ENCODE data around the gene TCF7L2. TPM values are rescaled to one million over a fixed set of nuclear protein-coding genes. Genes with fewer than 3 reads are reported as not detected.

The TCF7L2 gene
- total and polyA plus RNA-seq, 2 donors: 1.4 to 11.1 TPM

DNA sequence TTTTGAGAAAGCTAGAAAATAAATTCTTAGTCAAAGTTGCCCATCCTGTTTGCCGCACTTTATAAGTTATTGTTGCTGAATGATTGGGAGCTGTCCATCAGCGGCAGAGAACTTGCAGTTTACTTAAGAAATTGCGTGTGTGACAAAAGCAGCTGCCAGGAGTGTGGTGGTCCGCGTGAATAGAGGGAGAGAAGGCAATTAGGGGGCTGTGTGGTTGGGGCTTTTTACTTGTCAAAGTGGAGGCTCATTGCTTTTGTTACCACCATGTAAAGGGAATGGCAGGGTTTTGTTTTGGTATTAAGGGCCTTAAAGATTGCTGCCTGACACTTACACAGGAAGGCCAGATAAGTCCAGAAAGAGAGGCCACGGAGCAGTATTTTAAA, 177.8 kb downstream of the TCF7L2 start:
- 98% methylated on average over 6 of the region's 6 CpGs for WGBS
- no peaks in the 10 kb centered on the region for H3K9me3 ChIP-seq (ENCODE audit: control insufficient read depth in 2 of 2, insufficient read depth in 1 of 2, low read length in 1 of 2)
- no peak overlapping the region for H3K4me3 ChIP-seq (ENCODE audit: low read length in 2 of 2)
- H3K27me3 ChIP-seq (ENCODE audit: control insufficient read depth in 2 of 2, insufficient read depth in 1 of 2, low read length in 1 of 2): peaks cover 4 to 17% of the 10 kb centered on the region in 2 donors
- no peak for DNase-seq (ENCODE audit: low read depth in 6 of 9, low spot score in 9 of 9)
- no peaks in the 10 kb centered on the region for H3K36me3 ChIP-seq (ENCODE audit: control insufficient read depth in 2 of 2, insufficient read depth in 2 of 2, low read length in 1 of 2)
- no peak overlapping the region for H3K27ac ChIP-seq (ENCODE audit: low read depth in 1 of 2, low read length in 1 of 2)
- H3K4me1 ChIP-seq (ENCODE audit: control insufficient read depth in 2 of 2, insufficient read depth in 2 of 2, low read length in 2 of 2): peaks cover 0 to 5% of the 10 kb centered on the region in 2 donors

DNA sequence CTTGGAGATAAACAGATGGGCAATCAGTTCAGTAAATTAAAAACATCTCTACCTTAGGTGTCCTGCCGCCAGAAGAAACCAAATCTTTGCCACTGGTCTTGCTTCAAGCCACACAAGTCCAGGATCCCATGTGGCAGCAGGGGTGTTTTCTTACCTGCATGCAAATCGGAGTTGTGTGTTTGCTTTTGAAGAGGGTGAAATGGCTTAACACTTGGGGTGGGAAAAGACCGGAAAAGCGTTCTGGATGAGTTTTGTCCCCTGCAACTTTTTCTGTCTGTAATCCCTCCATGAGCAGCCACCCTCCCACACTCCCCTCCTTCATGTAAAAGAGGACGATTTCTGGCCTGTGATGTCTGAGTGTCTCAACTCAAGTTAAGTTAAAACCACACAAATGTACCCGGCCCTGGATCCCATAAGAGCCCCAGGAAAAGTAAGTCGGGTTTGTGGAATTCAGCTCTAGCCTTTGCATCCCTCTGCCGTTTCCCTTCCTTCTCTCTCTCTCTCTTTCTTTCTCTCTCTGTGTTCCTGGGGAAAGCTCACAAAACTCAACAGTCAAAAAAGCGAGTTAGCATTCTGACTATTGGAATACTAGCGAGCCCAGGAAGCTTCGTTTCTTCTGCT, 178.5 kb downstream of the TCF7L2 start:
- H3K36me3 ChIP-seq (ENCODE audit: control insufficient read depth in 2 of 2, insufficient read depth in 2 of 2, low read length in 1 of 2): no peaks in the 10 kb centered on the region
- 88% methylated on average over 11 of the region's 11 CpGs for WGBS
- peaks cover 0 to 5% of the 10 kb centered on the region in 2 donors for H3K4me1 ChIP-seq (ENCODE audit: control insufficient read depth in 2 of 2, insufficient read depth in 2 of 2, low read length in 2 of 2)
- peaks cover 4 to 17% of the 10 kb centered on the region in 2 donors for H3K27me3 ChIP-seq (ENCODE audit: control insufficient read depth in 2 of 2, insufficient read depth in 1 of 2, low read length in 1 of 2)
- no peaks in the 10 kb centered on the region for H3K9me3 ChIP-seq (ENCODE audit: control insufficient read depth in 2 of 2, insufficient read depth in 1 of 2, low read length in 1 of 2)
- H3K27ac ChIP-seq (ENCODE audit: low read depth in 1 of 2, low read length in 1 of 2): no peak overlapping the region
- H3K4me3 ChIP-seq (ENCODE audit: low read length in 2 of 2): no peak overlapping the region
- DNase-seq (ENCODE audit: low read depth in 6 of 9, low spot score in 9 of 9): no peak

DNA sequence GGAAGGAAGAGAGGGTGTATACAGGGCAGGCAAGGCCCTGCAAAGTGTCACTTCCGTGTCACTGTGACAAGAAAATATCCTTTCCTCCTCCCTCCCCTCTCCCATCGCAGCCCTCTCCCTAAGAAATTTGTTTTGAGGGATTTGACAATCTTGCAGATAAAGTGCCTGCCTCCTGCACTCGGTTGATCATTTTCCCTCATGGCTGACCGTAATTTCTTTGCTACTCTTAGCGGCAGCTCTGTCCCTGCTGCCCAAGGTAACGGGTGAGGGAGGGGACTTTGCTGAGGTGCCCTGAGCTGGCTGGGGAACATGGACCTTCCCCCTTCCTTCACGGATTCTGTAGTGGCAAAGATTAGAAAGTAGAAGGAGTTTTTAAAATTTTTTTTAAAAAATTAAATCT, 179.1 kb downstream of the TCF7L2 start:
- no peaks in the 10 kb centered on the region for H3K9me3 ChIP-seq (ENCODE audit: control insufficient read depth in 2 of 2, insufficient read depth in 1 of 2, low read length in 1 of 2)
- 96% methylated on average over 7 of the region's 7 CpGs for WGBS
- H3K4me1 ChIP-seq (ENCODE audit: control insufficient read depth in 2 of 2, insufficient read depth in 2 of 2, low read length in 2 of 2): peaks cover 0 to 5% of the 10 kb centered on the region in 2 donors
- H3K36me3 ChIP-seq (ENCODE audit: control insufficient read depth in 2 of 2, insufficient read depth in 2 of 2, low read length in 1 of 2): no peaks in the 10 kb centered on the region
- no peak overlapping the region for H3K27ac ChIP-seq (ENCODE audit: low read depth in 1 of 2, low read length in 1 of 2)
- H3K27me3 ChIP-seq (ENCODE audit: control insufficient read depth in 2 of 2, insufficient read depth in 1 of 2, low read length in 1 of 2): peaks cover 4 to 17% of the 10 kb centered on the region in 2 donors
- DNase-seq (ENCODE audit: low read depth in 6 of 9, low spot score in 9 of 9): no peak
- no peak overlapping the region for H3K4me3 ChIP-seq (ENCODE audit: low read length in 2 of 2)

DNA sequence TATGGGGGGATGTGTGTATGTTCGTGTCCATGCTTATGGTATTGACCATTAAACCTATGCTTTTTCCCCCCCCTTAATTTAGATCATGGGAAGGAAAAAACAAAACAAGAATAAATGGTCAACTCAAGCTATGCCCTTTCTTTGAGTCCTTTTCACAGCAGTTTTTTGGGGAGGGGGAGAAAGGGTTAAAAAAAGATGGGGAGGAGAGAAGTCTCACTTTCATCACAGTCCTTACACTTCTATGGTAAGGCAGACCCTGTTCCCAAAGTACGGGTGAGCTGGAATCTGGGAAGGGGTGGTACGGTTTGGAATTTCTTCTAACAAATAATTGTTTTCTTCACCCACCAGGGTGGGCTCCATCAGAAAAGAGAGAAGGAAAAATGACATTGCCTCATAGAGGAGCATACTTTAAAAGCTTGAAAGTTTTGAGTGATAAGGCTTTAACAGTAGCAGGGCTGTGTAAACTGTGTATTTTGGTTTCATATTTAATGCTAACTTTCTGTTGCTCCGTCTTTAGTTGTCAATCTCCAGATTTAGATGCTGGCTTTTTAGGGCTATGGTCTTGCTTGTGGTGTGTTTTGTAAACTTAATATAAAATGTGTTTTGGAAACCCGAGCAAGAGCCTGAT, 180.1 kb downstream of the TCF7L2 start:
- Histone ChIP-seq H3K4me3 (ENCODE audit: low read length in 2 of 2) (no peak overlapping the region), H3K27me3 (ENCODE audit: control insufficient read depth in 2 of 2, insufficient read depth in 1 of 2, low read length in 1 of 2) (peaks cover 4 to 17% of the 10 kb centered on the region in 2 donors), H3K4me1 (ENCODE audit: control insufficient read depth in 2 of 2, insufficient read depth in 2 of 2, low read length in 2 of 2) (peaks cover 0 to 5% of the 10 kb centered on the region in 2 donors), H3K36me3 (ENCODE audit: control insufficient read depth in 2 of 2, insufficient read depth in 2 of 2, low read length in 1 of 2) (no peaks in the 10 kb centered on the region), H3K9me3 (ENCODE audit: control insufficient read depth in 2 of 2, insufficient read depth in 1 of 2, low read length in 1 of 2) (no peaks in the 10 kb centered on the region), H3K27ac (ENCODE audit: low read depth in 1 of 2, low read length in 1 of 2) (no peak overlapping the region)
- WGBS: 95% methylated on average over 5 of the region's 5 CpGs
- DNase-seq (ENCODE audit: low read depth in 6 of 9, low spot score in 9 of 9): no peak

DNA sequence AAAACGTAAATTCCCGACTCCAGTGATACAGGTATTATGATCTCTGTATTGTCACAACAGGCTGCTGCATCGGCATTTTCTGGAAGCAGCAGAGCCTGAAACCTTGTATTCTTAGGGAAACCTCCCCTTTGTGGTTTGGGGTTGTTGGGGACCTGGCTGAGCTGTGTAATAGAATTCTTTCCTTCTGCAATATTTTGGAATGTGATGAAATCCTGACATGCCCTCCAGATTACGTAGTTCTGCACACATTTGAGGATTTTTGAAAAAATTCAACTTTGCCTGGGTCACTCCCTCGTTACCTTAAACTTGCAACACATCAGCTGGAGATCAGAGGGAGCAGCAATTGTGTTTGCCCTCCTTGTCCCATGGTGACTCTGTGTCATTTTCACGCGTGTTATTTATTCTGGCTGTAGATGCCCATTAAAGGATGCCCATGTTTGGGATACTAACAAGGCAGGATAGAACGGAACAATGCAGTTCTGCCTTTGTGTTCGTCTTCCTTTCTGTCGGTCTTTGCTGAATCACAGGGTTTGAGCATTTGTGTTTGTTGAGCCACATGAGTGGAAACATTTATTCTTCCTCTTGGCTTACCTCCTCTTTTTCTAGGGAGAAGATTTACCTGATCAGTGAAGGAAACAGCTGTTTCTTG, 181.7 kb downstream of the TCF7L2 start:
- no peak overlapping the region for H3K4me3 ChIP-seq (ENCODE audit: low read length in 2 of 2)
- 91% methylated on average over 10 of the region's 10 CpGs for WGBS
- H3K27ac ChIP-seq (ENCODE audit: low read depth in 1 of 2, low read length in 1 of 2): no peak overlapping the region
- H3K4me1 ChIP-seq (ENCODE audit: control insufficient read depth in 2 of 2, insufficient read depth in 2 of 2, low read length in 2 of 2): no peaks in the 10 kb centered on the region
- H3K36me3 ChIP-seq (ENCODE audit: control insufficient read depth in 2 of 2, insufficient read depth in 2 of 2, low read length in 1 of 2): no peaks in the 10 kb centered on the region
- H3K27me3 ChIP-seq (ENCODE audit: control insufficient read depth in 2 of 2, insufficient read depth in 1 of 2, low read length in 1 of 2): peaks cover 3 to 7% of the 10 kb centered on the region in 2 donors
- no peak for DNase-seq (ENCODE audit: low read depth in 6 of 9, low spot score in 9 of 9)
- no peaks in the 10 kb centered on the region for H3K9me3 ChIP-seq (ENCODE audit: control insufficient read depth in 2 of 2, insufficient read depth in 1 of 2, low read length in 1 of 2)

DNA sequence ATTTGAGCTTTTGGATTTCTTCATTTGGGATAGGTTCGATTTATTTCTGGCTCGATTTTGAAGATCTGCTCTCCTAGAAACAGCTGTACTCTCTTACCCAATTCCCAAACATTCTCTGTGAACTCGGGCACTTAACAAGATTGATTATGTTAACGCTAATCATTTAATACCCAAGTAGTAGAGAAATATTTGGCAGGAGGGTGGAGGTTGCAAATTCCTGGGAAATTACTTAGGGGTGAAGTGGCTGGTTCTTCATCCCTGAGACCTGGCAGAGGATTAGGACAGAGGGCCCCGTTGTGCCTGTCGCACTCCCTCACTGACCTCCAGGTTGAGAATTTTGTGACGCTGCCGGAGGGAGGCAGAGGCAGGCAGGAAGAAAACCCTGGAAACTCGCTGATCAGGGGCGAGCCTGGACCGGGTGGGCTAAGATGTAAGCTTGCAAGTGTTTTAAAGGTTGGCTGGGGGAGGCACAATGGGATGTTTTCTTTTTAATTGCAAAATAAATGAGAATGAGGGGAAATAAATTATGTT, 182.6 kb downstream of the TCF7L2 start:
- Histone ChIP-seq H3K36me3 (ENCODE audit: control insufficient read depth in 2 of 2, insufficient read depth in 2 of 2, low read length in 1 of 2) (no peaks in the 10 kb centered on the region), H3K9me3 (ENCODE audit: control insufficient read depth in 2 of 2, insufficient read depth in 1 of 2, low read length in 1 of 2) (no peaks in the 10 kb centered on the region), H3K27me3 (ENCODE audit: control insufficient read depth in 2 of 2, insufficient read depth in 1 of 2, low read length in 1 of 2) (no peaks in the 10 kb centered on the region), H3K4me1 (ENCODE audit: control insufficient read depth in 2 of 2, insufficient read depth in 2 of 2, low read length in 2 of 2) (no peaks in the 10 kb centered on the region), H3K4me3 (ENCODE audit: low read length in 2 of 2) (no peak overlapping the region), H3K27ac (ENCODE audit: low read depth in 1 of 2, low read length in 1 of 2) (no peak overlapping the region)
- DNase-seq (ENCODE audit: low read depth in 6 of 9, low spot score in 9 of 9): no peak
- WGBS: 95% methylated on average over 11 of the region's 11 CpGs

DNA sequence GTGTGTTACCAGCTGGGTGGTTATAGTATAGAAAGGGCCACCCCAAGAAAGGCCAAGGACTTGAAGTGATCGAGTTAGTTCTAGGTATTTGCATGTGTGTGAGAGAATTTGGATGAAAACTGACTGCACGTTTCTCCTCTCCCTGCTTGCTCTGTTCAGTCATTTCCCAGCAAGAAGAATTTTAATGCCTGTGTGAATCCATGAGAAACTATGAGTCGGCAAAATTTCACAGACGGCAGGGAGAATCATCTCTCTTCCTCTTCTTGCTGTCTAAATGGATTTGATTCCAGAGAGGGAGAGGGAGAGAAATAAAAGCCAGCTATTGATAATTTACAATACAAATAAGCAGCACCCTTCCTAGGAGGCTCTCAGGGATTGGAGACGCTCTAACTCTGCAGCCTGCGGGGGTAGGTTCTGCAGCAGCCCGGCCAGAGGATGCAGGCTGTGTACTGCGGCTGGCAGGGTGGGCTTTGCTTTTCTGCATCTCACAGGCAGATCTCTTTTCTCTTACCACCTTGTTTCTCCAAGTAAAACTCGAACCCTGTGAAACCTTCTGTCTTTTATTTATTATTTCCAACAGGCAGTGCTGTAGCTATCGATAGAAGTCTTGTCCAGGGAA, 183.6 kb downstream of the TCF7L2 start:
- H3K27ac ChIP-seq (ENCODE audit: low read depth in 1 of 2, low read length in 1 of 2): no peak overlapping the region
- H3K4me3 ChIP-seq (ENCODE audit: low read length in 2 of 2): no peak overlapping the region
- H3K27me3 ChIP-seq (ENCODE audit: control insufficient read depth in 2 of 2, insufficient read depth in 1 of 2, low read length in 1 of 2): no peaks in the 10 kb centered on the region
- H3K4me1 ChIP-seq (ENCODE audit: control insufficient read depth in 2 of 2, insufficient read depth in 2 of 2, low read length in 2 of 2): no peaks in the 10 kb centered on the region
- no peak for DNase-seq (ENCODE audit: low read depth in 6 of 9, low spot score in 9 of 9)
- H3K36me3 ChIP-seq (ENCODE audit: control insufficient read depth in 2 of 2, insufficient read depth in 2 of 2, low read length in 1 of 2): no peaks in the 10 kb centered on the region
- 87% methylated on average over 10 of the region's 10 CpGs for WGBS
- H3K9me3 ChIP-seq (ENCODE audit: control insufficient read depth in 2 of 2, insufficient read depth in 1 of 2, low read length in 1 of 2): no peaks in the 10 kb centered on the region

DNA sequence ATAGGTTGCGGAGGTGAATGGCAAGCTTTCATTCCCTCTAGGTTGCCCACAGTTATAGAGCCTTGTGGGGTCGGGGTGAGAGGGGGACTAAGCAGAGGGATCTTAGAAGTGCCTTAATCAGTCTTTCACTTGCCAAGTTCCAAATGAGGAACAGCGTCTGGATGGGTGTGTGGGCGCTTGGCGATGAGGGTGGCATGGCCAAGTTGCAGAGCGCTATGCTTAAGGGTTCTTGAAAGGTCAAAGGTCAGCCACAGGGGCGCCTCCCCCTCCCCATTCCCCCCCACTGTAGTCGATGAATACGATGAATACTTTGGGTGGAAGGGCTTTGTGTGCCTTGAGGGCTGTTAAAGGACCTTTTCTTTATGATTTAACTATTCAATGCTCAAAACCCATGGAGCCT, 185.0 kb downstream of the TCF7L2 start:
- Histone ChIP-seq H3K27me3 (ENCODE audit: control insufficient read depth in 2 of 2, insufficient read depth in 1 of 2, low read length in 1 of 2) (no peaks in the 10 kb centered on the region), H3K4me3 (ENCODE audit: low read length in 2 of 2) (no peak overlapping the region), H3K4me1 (ENCODE audit: control insufficient read depth in 2 of 2, insufficient read depth in 2 of 2, low read length in 2 of 2) (peaks cover 0 to 5% of the 10 kb centered on the region in 2 donors), H3K27ac (ENCODE audit: low read depth in 1 of 2, low read length in 1 of 2) (no peak overlapping the region), H3K36me3 (ENCODE audit: control insufficient read depth in 2 of 2, insufficient read depth in 2 of 2, low read length in 1 of 2) (no peaks in the 10 kb centered on the region), H3K9me3 (ENCODE audit: control insufficient read depth in 2 of 2, insufficient read depth in 1 of 2, low read length in 1 of 2) (no peaks in the 10 kb centered on the region)
- no peak for DNase-seq (ENCODE audit: low read depth in 6 of 9, low spot score in 9 of 9)
- WGBS: 94% methylated on average over 9 of the region's 9 CpGs
